ENCODE results near the gene FRMPD4.
A peak's percentile ranks its signal among the peaks of the same experiment; 100 is the strongest.

The FRMPD4 gene

GRCh38 chrX:12685541-12685940 is 547.3 kb downstream of the FRMPD4 start:
- DNase-seq: no peak

- no peak for DNase-seq
Observed at GRCh38 chrX:12686331-12686730, 548.1 kb downstream of the FRMPD4 start.

GRCh38 chrX:12690646-12691045 is 552.4 kb downstream of the FRMPD4 start:
- DNase-seq: no peak

GRCh38 chrX:12693754-12694153 is 555.5 kb downstream of the FRMPD4 start:
- DNase-seq: no peak

GRCh38 chrX:12700745-12701144 is 562.5 kb downstream of the FRMPD4 start:
- no peak for DNase-seq

GRCh38 chrX:12701628-12702027 is 563.4 kb downstream of the FRMPD4 start:
- peak; percentile 20 for DNase-seq

GRCh38 chrX:12702509-12703091 is 564.3 kb downstream of the FRMPD4 start:
- DNase-seq: no peak

- no peak for DNase-seq
Observed at GRCh38 chrX:12704706-12705105, 566.4 kb downstream of the FRMPD4 start.

GRCh38 chrX:12709047-12709446 is 570.8 kb downstream of the FRMPD4 start:
- DNase-seq: no peak

- DNase-seq: no peak
Observed at GRCh38 chrX:12711435-12712040, 573.3 kb downstream of the FRMPD4 start.

- DNase-seq: no peak
Observed at GRCh38 chrX:12716574-12716973, 578.3 kb downstream of the FRMPD4 start.

- DNase-seq: no peak
Observed at GRCh38 chrX:12719837-12720236, 581.6 kb downstream of the FRMPD4 start.

- no peak for DNase-seq
Observed at GRCh38 chrX:12721042-12721441, 582.8 kb downstream of the FRMPD4 start.

- no peak for DNase-seq
Observed at GRCh38 chrX:12722314-12722713, 584.0 kb downstream of the FRMPD4 start.

GRCh38 chrX:12741416-12741815 is 603.1 kb downstream of the FRMPD4 start:
- DNase-seq: no peak

GRCh38 chrX:12747433-12747832 is 609.2 kb downstream of the FRMPD4 start:
- DNase-seq: no peak

- DNase-seq: no peak
Observed at GRCh38 chrX:12751887-12752286, 613.6 kb downstream of the FRMPD4 start.

GRCh38 chrX:12753366-12753765 is 615.1 kb downstream of the FRMPD4 start:
- no peak for DNase-seq

GRCh38 chrX:12758291-12758690 is 620.0 kb downstream of the FRMPD4 start:
- no peak for DNase-seq

GRCh38 chrX:12767856-12768255 is 629.6 kb downstream of the FRMPD4 start:
- DNase-seq: no peak

- DNase-seq: no peak
Observed at GRCh38 chrX:12768491-12768890, 630.2 kb downstream of the FRMPD4 start.

GRCh38 chrX:12770440-12770839 is 632.2 kb downstream of the FRMPD4 start:
- DNase-seq: no peak

- peak; percentile 79 for DNase-seq
Observed at GRCh38 chrX:12771445-12772069, 633.3 kb downstream of the FRMPD4 start.

All from CD4-positive, alpha-beta T cell treated with Interleukin-17A for 4 hours (primary cell).